Neutrophil (primary cell): Measurements from ENCODE around the gene JAKMIP1.
"Not testable (repeated sequence)": the region's sequence is repeated elsewhere in the genome, so short reads cannot be mapped to it uniquely, and the experiment has no call there.

Source experiments
- H3K27ac ChIP-seq: fragments of 200-600 bp; sonication (generic); 2 replicates; pipeline ENCODE4 v1.5.1; 2016; ENCODE audit warnings: mild to moderate bottlenecking, moderate library complexity
- H3K27me3 ChIP-seq: fragments of 200-600 bp; sonication (generic); 2 replicates; pipeline ENCODE4 v1.6.0; 2016; ENCODE audit warnings: mild to moderate bottlenecking
- H3K36me3 ChIP-seq: fragments of 200-600 bp; sonication (generic); 2 replicates; pipeline ENCODE4 v1.5.1; 2017
- H3K4me1 ChIP-seq, 2 experiments: fragments of 200-600 bp in 1 of 2; sonication (generic) in 1 of 2; 1 replicate in 1 of 2; 2 replicates in 1 of 2; pipeline versions ENCODE4 v1.5.1 to v1.6.1; 2013 to 2016; ENCODE audit warnings: low read depth in 1 of 2, low read length in 1 of 2, mild to moderate bottlenecking in 1 of 2, moderate library complexity in 1 of 2; ENCODE audit not compliant: control insufficient read depth in 1 of 2, insufficient read depth in 1 of 2
- H3K4me3 ChIP-seq, 2 experiments: fragments of 200-600 bp in 1 of 2; sonication (generic) in 1 of 2; 1 replicate in 1 of 2; 2 replicates in 1 of 2; pipeline ENCODE4 v1.5.1; 2013 to 2016; ENCODE audit warnings: low read depth in 1 of 2, low read length in 1 of 2, mild to moderate bottlenecking in 1 of 2, moderate library complexity in 1 of 2
- H3K9me3 ChIP-seq: fragments of 200-600 bp; sonication (generic); 2 replicates; pipeline ENCODE4 v1.5.1; 2016
- TF ChIP-seq, protein P1 (sequence below): fragments of 200-600 bp; sonication (generic); IDR thresholded peaks from 2 replicates; pipeline ENCODE4 v1.5.1; 2016; ENCODE audit warnings: antibody characterized with exemption

The JAKMIP1 gene

DNA sequence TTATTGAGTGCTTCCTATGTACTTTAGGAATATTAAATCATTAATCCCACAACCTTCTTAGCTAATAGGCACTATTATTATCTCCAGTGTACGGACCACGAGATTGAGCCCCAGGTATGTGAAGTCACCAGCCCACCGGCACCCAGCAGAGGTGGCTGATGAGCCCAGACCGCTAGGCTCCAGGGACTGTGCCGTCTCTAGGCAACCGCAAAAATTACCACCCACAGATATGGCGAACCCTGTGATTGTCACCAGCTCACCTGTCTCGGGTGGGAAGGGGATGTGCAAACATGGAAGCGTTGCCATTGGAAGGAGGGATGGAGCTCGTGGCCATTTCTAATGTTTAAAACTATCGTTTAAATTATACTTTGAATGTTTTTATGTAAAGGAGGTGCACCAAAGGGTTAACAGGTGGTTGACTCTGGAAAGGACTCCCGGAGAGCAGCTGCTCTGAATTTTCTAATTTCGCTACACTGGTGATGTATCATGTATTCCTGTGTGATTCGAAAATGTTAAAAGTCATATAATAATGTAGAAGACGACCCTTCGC, 21.0 kb upstream of the JAKMIP1 start:
- no peaks in the 10 kb centered on the region for H3K36me3 ChIP-seq
- no peak overlapping the region for H3K4me3 ChIP-seq
- H3K9me3 ChIP-seq, result peaks cover 9% of the 10 kb centered on the region
- TF ChIP-seq, protein P1, sequence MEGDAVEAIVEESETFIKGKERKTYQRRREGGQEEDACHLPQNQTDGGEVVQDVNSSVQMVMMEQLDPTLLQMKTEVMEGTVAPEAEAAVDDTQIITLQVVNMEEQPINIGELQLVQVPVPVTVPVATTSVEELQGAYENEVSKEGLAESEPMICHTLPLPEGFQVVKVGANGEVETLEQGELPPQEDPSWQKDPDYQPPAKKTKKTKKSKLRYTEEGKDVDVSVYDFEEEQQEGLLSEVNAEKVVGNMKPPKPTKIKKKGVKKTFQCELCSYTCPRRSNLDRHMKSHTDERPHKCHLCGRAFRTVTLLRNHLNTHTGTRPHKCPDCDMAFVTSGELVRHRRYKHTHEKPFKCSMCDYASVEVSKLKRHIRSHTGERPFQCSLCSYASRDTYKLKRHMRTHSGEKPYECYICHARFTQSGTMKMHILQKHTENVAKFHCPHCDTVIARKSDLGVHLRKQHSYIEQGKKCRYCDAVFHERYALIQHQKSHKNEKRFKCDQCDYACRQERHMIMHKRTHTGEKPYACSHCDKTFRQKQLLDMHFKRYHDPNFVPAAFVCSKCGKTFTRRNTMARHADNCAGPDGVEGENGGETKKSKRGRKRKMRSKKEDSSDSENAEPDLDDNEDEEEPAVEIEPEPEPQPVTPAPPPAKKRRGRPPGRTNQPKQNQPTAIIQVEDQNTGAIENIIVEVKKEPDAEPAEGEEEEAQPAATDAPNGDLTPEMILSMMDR, result no peak
- H3K4me1 ChIP-seq, result no peaks in the 10 kb centered on the region
- H3K27me3 ChIP-seq, result peaks cover 68% of the 10 kb centered on the region
- H3K27ac ChIP-seq, result no peak overlapping the region

- TF ChIP-seq, protein P1, result no peak
Measured at GRCh38 chr4:6217716-6218381, 17.5 kb upstream of the JAKMIP1 start.

GRCh38 chr4:6216588-6216987, 16.2 kb upstream of the JAKMIP1 start:
- H3K27me3 ChIP-seq, result peaks cover 31% of the 10 kb centered on the region
- no peak overlapping the region for H3K4me3 ChIP-seq
- no peaks in the 10 kb centered on the region for H3K9me3 ChIP-seq
- no peaks in the 10 kb centered on the region for H3K36me3 ChIP-seq
- H3K4me1 ChIP-seq, result no peaks in the 10 kb centered on the region
- H3K27ac ChIP-seq, result no peak overlapping the region
- TF ChIP-seq, protein P1, result no peak

More at GRCh38 chr4:6217716-6218381, 17.5 kb upstream of the JAKMIP1 start:
- Histone ChIP-seq H3K27me3 (peaks cover 43% of the 10 kb centered on the region), H3K4me1 (no peaks in the 10 kb centered on the region), H3K9me3 (peaks cover 9% of the 10 kb centered on the region), H3K27ac (no peak overlapping the region), H3K4me3 (no peak overlapping the region), H3K36me3 (no peaks in the 10 kb centered on the region)

- Histone ChIP-seq H3K36me3 (no peaks in the 10 kb centered on the region), H3K9me3 (no peaks in the 10 kb centered on the region), H3K4me1 (no peaks in the 10 kb centered on the region), H3K27ac (no peak overlapping the region), H3K4me3 (no peak overlapping the region), H3K27me3 (peaks cover 18% of the 10 kb centered on the region)
- TF ChIP-seq, protein P1, result no peak
Measured at GRCh38 chr4:6209921-6210320, 9.6 kb upstream of the JAKMIP1 start.

DNA sequence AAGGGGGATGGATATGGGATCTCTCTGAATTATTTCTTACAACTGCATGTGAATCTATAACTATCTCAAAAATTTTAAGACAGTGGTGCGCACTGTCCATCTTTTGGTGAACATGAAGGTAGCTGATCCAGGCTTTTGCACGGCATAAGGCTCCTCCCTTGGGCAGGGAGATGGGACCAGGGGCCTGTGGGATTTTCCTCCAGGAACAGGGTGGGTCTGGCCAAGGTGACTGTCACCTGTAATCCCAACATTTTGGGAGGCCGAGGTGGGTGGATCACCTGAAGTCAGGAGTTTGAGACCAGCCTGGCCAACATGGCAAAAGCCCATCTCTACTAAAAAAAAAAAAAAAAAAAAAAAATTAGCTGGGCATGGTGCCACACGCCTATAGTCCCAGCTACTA, 8.9 kb upstream of the JAKMIP1 start:
- not testable (repeated sequence) for H3K4me3 ChIP-seq, H3K4me1 ChIP-seq, H3K36me3 ChIP-seq, H3K27ac ChIP-seq, H3K9me3 ChIP-seq
- H3K27me3 ChIP-seq, result peaks cover 24% of the 10 kb centered on the region

DNA sequence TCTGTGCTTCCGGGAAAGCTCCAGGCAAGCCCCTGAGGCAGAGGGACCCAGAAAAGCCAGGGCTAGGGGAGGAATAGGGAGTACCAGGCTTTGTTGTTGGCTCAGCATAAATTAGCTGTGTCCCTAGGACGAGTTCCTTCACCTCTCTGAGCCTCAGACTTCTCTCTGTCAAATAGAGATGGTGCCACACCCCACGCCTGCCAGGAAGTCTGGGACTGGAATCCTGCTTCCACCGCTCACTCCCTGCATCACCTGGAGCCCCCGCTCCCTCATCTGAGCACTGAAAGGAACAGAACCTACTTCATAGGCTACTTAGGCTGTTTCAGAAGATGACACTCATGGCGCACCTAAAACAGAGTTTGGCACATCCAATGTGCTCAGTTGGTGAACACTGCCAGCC, 8.1 kb upstream of the JAKMIP1 start:
- Histone ChIP-seq H3K27ac (no peak overlapping the region), H3K9me3 (no peaks in the 10 kb centered on the region), H3K27me3 (peaks cover 30% of the 10 kb centered on the region), H3K4me3 (no peak overlapping the region), H3K4me1 (no peaks in the 10 kb centered on the region), H3K36me3 (no peaks in the 10 kb centered on the region)
- TF ChIP-seq, protein P1, result no peak
